GM18519 (cell line): ENCODE data around the gene BRSK2.

Experiments used
- ATAC-seq: cut with Tn5 transposase; IDR thresholded peaks from one replicate; pipeline ENCODE4 v1.9.1; 2021; ENCODE audit warnings: mild to moderate bottlenecking, moderate library complexity; ENCODE audit not compliant: unreplicated experiment, low FRiP score

The BRSK2 gene

DNA sequence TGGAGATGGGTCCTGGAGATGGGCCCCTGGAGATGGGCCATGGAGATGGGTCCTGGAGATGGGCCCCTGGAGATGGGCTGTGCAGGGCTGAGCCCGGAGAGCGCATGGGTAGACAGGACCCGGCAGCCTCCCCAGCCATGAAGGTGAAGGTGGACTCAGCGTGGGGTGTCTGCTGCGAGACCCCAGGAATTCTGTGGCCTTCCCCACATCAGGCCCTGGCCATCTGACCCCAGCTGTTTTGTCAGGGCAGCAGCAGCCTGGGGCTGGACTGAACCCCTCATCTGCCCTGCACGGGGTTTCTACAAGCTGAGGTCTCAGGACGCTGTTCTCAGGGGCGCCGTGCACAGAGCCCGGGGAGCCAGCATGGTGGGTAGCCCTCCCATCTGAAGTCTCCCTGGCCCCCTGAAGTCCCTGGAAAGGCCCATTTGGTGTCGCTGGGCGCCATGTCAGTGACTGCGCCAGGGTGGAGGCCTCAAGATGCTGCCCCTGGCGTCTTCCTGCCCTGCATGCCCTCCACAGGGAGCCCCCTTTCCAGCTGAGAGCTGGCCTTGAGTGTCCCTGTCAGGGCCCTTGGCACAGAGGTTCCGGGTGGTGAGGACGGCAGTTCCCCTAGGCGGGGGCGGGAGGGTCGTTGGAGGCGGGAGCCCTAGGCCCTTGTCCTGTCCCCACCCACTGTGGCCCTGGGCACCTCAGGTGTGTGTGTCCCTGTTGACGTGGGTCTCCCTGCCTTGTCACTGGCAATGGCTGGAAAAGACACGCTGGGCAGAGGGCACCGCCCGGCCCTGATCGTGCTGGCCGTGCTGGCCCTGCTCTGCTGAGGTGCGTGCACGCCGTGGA lies 5.4 kb downstream of the BRSK2 start:
- no peak for ATAC-seq

DNA sequence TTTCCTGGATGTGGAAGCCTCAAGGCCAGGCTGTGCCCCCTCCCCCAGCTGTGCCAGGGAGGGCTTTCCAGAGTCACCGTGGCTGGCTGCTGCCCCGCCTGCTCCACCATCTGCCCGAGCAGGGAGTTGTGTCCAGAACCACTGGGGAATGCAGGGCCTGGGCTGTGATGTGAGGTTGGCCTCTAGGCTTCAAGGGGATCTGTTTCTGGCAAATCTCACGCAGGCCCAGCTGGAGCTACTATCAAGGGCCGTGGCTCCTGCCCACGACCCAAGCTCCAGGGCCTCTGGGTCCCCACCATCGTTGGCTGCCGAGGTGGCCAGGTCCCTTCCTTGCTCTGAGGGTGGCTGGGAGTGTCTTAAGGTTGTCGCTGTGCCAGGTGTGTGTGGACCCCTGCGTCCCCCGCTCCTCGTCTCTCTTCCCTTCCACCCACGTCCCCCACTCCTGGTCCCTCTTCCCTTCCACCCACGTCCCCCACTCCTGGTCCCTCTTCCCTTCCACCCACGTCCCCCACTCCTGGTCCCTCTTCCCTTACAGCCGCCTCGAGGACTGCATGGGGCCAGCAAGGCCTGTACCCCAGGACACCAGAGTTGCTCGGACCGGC lies 6.1 kb downstream of the BRSK2 start:
- no peak for ATAC-seq

GRCh38 chr11:1396375-1396841 lies 6.7 kb downstream of the BRSK2 start:
- no peak for ATAC-seq

- ATAC-seq = no peak
Observed at GRCh38 chr11:1397146-1397861, 7.6 kb downstream of the BRSK2 start.

DNA sequence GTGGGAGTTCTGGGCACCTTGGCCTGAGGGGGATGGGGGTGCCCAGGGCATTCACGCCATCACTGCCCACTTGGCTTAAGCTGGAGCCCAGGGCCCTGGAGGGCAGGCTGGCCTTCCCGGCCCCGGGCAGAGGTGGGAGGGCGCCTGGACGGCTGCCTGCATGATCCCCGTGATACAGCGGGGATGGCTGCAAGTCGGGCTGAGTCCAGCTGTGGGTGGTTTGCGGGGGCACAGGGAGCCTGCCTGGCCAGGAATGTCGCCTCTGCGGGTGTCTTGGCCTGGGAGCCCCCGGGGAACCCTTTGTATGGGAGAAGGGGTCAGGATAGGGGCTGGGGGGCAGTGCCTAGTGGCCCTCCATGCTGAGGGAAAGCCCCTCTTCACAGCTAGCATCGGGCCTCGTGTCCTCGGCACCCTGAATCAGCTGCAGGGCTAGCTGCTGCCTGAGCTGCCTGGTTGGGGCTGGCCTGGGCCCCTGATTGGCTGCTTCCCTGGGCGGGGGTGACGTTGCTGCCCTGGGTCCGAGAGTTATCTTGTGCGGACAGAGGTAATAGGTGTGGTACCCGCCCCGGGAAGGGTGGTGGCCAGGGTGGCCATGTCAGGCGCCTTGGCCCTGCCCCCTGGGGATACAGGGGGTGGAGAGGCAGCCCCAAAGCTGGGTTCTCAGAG lies 8.3 kb downstream of the BRSK2 start:
- no peak for ATAC-seq

GRCh38 chr11:1398528-1399235 lies 8.9 kb downstream of the BRSK2 start:
- no peak for ATAC-seq

GRCh38 chr11:1399386-1400316 lies 9.9 kb downstream of the BRSK2 start:
- ATAC-seq = no peak

DNA sequence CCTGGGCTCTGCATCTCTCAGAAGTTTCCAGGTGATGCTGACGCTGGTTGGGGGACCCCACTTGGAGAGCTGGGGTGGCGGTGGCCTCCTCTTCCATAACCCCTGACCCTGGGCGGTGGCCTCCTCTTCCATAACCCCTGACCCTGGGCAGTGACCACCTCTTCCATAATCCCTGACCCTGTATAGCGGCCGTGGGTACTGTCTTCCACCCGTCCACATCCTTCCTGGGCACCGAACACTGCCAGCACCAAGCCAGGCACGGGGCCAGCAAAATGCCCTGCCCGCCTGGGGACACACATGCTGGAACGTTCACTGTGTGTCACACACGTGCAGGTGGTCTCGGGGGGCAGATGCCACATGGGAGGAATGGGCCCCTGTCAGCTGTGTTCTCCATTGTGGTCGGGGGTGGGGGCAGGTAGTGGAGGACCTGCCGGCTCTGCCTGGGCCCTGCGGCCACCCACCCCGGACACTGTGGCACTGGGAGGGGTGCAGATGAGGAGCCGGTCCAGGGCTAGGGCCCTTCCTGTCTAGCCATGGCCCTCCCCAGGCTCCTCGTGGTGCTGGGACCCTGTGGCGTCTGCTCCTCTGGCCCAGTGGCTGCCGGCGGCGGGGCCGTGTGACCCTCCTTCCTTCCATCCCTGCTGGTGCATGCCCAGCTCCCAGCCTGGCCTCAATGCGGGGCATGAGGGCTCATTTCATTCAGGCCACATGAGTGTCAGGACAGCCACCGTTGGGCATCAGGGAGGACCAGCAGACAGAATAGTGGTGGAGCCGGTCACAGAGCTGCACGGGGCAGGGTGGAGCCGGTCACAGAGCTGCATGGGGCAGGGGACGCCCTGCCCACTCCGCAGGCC lies 10.8 kb downstream of the BRSK2 start:
- ATAC-seq = no peak

DNA sequence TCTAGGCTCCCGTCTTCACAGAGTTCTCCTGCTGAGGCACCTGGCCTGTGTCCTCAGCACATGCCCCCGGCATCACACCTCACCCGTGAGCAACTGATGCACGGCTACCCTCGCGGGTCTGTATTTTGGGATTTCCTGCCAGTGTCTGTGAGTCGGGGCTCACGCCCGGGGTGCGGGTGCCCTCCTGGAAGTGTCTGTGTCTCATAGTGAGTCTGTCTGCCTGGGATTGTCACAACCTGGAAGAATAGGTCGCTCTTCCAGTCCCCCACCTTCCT lies 11.4 kb downstream of the BRSK2 start:
- no peak for ATAC-seq

GRCh38 chr11:1401656-1402221 lies 12.0 kb downstream of the BRSK2 start:
- ATAC-seq = no peak

DNA sequence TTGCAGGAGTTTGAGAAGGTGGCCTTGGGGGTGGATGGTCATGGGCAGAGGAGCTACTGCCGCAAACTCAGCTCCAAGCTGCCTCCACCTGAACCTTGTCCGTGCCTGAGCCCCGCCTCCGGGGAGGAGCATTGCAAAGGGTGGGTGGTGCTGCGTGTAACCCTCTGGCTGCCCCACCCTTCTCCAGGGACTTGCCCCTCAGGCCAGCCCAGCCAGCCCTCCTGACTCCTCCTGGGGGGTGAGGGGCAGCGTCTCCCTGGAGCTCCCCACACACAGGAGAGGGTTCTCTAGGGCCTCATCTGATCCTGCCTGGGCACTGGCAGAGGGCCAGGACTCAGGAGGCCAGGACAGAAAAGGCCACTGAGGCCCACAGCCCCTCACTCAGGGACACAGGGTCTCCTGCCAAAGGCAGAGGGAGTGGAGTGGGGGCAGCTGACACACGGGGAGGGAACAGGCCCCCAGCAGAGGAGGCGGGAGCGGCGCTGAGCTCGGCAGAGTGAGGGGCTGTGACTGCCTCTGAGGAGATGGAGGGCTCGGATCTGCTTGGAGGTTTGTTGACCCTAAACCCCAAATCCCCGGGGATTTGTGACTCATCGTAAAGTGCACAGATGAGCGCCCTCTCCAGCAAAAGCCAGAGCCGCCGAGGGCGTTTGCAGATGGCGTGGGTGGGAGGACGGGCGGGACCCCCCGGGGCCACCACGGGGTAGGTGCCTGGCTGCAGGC lies 12.8 kb downstream of the BRSK2 start:
- no peak for ATAC-seq

DNA sequence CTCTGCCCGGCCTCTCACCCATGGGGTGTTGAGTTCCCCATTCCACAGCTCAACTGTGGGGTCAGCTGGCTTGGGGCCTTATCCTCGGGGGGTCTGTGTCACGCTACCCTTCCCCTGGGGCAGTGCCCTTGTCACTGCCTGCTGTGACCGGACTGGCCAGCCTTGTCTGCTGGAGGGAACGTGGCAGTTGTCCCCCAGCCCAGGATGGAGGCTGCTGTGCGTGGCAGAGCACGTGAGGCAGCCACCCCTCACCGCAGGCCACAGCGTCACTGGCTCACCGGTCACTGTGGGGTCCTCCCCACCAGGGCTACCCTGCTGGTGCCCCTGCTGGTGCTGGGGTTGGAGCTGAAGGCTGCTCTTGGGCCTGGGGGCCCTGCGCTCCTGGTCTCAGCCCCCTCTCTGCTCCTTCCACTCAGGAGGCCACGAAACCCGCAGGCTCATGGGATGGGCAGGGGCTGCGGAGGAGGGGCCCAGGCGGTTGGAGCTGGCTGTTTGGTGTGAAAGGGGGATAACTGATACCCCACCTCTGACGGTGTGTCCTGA lies 13.4 kb downstream of the BRSK2 start:
- no peak for ATAC-seq

GRCh38 chr11:1403721-1404460 lies 14.2 kb downstream of the BRSK2 start:
- no peak for ATAC-seq

DNA sequence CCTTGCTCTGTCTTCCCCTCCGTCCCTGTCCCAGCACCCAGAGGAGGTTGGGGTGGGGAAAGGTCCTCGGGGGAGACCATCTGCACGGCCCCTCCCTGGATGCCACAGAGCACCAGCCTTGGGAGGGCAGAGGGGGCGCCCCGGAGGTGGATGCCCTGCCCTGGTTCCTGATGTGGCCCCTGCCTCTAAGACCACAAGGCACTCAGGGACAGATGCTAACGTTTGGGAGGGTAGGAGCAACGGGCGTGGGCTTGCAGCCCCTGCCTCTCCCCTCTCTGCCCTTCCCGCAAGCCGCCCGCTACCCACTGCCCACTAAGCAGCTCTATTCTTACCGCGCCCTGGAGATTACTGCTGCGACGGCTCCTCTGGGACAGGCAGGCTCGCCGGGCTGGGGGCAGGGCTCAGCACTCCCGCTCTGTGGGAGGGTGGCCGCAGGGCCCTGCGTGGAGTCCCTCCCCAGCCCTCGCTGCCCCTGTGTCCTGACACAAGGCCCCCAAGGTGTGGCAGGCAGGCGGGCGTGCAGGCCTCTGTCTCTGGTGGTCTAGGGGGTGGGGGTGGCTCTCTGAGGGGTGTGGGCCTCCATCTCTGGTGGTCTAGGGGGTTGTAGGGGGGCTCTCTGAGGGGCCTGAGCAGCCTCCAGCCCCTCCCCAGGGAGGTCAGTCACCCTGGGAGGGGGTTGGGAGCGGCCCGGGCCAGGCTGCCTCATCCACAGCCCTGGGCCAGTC lies 14.9 kb downstream of the BRSK2 start:
- ATAC-seq = no peak

DNA sequence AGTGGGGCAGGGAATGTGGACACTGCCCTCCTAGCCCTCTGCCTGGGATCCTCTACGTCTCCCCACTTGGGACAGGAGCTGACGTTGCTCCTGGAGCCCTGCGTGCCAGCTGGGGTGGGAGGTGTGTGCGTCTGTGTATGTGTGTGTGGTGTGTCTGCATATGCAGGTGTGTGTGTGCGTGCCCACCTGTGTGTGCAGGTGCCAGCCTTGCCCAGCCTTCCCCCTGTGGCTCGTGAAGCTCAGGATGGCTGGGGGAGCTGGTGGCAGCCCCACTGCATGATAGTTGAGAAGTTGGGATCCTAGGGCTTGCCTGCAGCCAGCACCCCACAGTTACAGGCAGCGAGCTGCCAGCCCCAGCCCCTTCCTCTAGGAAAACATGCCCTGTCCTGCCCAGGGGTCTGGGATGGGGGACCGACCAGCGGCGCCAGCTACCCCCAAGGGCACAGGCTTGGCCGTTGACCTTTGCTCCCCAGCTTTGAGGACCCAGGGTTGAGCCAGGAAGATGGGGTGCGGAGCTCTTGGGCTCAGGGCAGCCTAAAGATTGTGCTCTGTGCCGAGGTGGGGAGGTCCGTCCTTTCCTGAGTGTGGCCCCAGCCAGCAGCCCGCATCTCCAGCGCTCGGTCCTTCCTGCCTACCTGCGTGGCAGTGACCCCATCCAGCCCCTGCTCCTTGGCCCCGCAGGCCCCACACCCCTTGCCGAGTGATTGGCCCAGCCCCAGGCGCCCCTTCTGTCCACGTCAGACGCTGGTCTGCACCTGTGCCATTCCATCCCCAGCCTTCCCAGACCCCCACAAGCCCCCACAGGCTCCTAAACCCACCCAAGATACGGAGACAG lies 15.7 kb downstream of the BRSK2 start:
- ATAC-seq = no peak
